DMS79 treated with DMSO at 0.1 percent for 48 hours (cell line): ENCODE data around the gene HSDL1.

Experiments used
- DNase-seq: peaks from one replicate; lab custom pipeline; 2025; lab: John Stamatoyannopoulos, UW

Gene HSDL1

DNA sequence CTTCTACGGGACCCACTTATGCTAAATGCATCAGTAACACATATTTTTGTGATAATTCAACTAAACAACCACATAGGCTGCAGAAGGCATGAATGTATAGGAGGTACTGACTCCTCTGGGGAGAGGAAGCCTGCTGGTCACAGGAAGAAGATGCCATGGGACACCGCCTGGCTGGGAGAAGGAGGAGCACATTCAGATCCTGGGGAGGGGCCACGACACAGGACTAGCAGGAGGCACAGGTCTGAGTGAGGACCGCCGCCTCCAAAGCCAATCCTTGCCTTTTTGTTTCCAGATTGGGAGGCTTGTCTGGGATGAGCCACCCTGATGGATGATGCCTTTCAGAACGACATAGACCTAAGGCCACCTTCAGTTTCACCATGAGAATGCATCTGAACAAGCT is 62.9 kb downstream of the HSDL1 start:
- no peak for DNase-seq

DNA sequence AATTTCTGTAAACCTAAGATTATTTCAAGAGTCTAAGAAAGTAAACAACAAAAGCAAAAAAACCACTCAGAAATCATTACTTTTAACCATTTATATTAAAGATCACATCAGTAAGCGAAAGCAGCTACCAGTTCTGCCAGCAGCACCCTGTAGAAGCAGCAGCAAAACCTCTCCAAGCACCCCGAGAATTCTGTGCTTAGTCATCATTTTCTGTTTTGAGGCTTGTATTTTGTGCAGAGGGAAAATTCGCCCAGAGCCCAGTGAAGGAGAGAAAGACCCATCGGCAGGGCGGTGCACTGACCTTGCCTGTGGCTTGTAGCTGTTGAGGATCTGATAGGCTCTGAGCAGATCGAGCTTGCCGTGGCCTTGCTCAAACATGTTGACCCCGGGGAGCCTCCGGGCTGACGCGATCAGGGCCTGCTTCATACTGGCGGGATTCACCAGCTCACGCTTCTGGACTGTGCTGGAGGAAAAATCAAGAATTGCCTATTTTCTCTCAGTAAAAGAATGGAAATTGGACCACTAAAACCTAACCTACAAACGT is 63.5 kb downstream of the HSDL1 start:
- no peak for DNase-seq

GRCh38 chr16:84080813-84081212 is 64.2 kb downstream of the HSDL1 start:
- DNase-seq, result no peak

- no peak for DNase-seq
Measured at GRCh38 chr16:84080378-84080777, 64.6 kb downstream of the HSDL1 start.

GRCh38 chr16:84079664-84080063 is 65.3 kb downstream of the HSDL1 start:
- no peak for DNase-seq

DNA sequence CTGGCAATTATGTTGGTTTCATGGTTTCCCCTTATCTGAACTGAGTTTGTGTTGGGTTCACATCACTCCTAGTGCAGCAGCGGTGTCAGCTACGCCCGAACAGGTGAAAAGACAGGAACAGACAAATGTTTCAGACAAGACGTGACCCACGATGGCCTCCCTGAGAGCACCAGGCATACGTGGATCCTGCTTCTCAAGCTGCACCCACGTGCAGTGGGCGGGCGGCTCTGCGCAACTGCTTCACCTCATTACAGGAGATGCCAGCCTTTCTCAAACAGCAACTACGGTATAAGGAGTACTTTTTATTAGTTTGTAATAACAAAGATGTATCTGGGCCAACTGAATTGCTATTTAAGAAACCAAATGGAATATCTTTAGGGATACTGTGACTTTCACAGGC is 69.6 kb downstream of the HSDL1 start:
- DNase-seq, result no peak

GRCh38 chr16:84074721-84075120 is 70.3 kb downstream of the HSDL1 start:
- no peak for DNase-seq
